DMS 273 treated with DMSO at 0.1 percent for 48 hours (cell line): Measurements from ENCODE around the gene TMEM132D.

ENCODE experiments used
- DNase-seq: peaks from one replicate; lab custom pipeline; 2025; lab: John Stamatoyannopoulos, UW

Gene TMEM132D

DNA sequence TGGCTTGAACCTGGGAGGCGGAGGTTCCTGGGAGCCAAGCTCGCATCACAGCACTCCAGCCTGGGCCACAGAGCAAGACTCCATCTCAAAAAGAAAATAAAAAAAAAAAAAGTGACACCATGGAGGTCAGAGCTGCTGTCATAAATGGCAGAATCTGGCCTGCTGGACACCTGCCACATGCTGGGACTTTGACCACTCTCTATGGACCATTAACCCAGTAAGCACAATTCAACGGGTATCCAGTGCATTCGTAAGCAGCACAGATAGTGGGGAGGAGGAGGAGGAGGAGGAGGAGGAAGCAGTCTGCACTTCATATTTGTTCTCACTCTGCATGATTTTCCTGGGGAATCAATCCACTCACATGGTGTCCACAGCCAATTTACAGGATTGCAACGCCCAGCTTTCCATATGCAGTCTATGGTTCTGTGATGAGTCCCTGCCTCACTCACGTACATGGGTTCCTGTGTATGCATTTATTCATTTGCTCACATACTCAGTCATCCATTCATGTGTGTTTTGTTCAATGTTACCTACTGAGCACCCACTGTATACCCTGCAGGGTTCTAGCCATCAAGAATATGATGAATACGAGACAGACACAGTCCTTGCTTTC lies 723.8 kb downstream of the TMEM132D start:
- no peak for DNase-seq

DNA sequence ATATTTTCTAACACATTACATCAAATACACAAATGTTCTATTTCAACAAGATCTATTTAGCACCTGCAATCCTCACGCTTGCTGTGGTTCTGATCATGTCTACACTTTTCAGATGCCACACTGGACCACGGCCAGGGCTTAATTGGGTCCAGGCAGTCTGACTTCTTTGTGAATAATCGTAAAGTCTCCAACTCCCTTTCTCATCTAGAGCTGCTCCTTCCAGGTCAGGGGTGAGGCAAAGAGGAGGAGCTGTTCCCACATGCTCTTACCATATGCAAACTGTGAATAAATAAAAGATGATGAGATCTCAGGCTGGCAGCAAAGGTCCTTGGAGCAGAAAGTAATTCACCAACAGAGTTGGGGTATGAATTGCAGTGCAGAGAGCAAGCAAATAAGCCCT lies 733.9 kb downstream of the TMEM132D start:
- DNase-seq, result no peak

DNA sequence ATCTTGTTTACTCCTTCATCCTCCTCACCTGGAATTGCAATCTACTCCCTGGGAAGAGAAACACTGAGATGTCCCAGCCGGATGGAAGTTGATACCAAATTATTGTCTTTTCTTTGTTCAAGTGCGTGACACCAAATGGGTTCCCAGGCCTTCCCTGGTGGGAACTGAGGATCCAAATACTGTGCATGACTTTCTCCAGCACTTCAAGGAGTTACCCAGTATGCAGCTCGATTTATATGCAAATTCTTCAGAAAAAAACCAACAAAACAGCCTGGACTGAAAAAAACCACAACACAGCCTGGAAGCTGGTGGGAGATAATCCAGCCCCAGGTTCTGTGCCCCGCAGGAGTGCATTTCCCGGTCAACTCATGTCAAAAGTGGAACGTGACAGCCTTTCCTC lies 740.0 kb downstream of the TMEM132D start:
- DNase-seq, result no peak

DNA sequence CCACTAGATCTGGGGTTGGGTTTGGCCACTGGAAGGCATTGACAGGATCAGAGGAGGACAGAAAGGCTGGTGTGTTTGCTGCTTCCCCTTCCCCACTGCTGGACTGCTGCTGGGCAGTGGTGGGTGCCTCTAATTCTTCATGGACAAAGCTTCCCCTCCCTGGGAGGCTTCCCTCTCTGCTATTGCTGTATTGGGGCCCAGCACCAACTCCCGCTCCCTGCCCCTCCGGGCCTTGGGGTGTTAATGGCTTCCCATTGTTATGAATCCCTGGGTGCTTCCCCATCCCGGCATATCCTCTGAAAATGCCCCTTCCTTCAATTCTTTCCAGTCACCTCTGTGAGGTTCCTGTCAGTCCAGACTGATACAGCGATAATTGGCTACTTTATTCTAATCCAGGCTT lies 740.4 kb downstream of the TMEM132D start:
- no peak for DNase-seq

- DNase-seq, result no peak
Observed at GRCh38 chr12:129162805-129163204, 741.0 kb downstream of the TMEM132D start.

DNA sequence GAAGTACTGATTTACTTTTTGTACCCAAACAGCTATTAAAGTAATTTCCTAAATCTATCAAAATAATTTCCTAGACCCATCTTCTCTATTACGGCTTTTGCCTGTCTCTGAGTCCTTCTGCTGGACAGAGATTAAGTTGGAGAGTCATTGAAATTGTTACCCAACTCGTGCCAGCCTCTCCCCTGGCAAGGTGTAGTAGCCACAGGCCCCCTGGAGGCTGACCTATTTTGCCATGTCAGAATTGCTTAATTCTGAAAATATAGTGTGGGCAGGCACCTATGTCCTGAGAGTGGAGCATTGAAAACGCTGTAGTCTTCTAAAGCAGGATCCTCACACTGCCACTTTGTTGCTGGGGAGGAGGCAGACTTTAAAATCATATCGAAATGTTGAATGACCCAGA lies 742.3 kb downstream of the TMEM132D start:
- DNase-seq, result no peak

GRCh38 chr12:129160282-129160681 lies 743.5 kb downstream of the TMEM132D start:
- DNase-seq, result no peak

DNA sequence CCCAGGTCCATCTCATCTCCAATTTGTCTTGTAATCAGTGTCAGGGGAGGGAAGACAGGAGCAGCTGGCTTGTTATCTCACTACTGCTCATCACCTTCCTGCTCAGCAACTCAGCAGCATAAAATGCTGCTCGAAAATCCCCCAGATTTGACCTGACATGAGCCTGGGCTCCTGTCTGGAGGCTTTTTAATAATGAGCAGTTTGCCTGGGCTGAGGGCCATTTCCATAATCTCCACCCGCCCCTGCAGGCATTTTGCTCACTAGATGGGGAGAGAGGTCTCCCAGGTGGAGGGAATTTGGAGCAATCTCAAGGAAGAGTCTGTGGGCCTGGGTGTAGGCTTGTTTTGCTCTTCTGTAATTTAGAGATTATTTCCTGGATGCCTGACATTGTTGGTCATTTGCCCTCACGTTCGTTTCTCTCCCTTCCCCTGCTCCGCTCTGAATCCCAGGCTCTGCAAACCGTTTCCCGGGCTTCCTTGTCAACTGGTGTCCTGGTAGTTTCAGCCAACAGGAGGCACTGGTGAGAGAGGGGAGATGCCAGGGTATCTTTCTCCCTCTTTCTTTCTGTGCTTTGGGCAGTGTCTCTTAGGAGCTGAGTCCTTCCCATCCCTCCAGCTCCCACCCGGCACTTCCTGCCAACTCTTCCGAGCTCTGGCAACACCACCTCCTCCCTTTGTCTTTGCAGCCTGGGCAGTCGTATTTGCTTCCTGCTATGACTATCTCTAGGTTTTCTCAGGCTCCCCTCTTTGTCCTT lies 751.3 kb downstream of the TMEM132D start:
- no peak for DNase-seq

DNA sequence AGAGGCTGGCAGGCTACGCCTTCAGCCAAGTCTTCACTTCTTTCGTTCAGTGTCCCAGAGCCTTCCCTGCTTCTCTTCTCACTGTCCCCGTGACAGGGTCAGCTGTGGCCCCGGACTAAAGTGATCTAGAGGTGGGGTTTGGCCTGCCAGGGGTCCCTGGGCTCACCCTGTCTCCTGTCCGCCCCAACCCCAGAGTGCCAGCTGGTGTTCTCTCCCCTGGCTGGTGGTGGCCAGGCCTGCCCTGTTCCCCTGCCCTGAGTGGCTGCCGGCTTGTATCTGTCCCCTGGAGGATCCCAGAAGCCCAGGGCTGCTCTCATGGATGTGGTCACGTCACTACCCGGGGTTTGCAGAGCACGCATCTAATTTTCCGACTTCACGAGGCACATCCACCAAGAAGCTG lies 753.1 kb downstream of the TMEM132D start:
- DNase-seq, result no peak

DNA sequence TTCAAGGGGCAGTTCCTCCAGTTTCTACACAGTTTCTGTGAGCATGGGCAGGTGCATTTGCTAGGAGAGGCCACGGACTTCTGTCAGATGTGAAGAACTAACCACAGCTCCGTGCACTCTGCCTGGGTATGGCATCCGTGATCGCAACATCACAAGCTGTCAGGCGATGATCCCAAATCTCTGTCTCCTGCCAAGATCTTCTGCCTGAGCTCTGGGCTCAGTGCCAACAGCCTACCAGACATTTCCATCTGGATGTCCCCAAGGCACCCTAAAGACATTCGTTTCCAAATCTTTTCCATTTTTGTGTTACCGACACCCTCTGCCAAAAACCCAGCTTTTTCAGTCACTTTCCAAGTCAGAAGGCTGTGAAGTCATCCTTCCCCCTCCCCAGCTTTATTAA lies 758.4 kb downstream of the TMEM132D start:
- DNase-seq, result no peak

GRCh38 chr12:129138776-129139175 lies 765.0 kb downstream of the TMEM132D start:
- no peak for DNase-seq

DNA sequence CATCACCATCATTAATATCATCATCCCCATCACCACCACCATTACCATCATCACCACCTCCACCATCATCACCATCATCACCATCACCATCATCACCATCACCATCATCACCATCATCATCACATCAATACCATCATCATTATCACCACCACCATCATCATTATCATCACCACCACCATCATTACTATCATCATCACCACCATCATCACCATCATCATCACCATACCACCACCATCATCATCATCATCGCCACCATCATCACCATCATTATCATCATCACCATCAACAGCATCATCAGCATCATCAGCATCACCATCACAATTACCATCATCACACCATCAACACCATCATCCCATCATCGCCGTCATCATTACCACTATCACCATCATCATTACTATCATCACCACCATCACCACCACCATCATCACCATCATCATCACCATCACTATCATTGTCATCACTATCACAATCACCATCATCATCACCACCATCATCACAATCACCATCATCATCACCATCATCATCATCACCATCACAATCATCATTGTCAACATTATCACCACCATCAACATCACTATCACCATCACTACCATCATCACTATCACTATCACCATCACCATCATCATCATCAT lies 767.0 kb downstream of the TMEM132D start:
- DNase-seq, result no peak

DNA sequence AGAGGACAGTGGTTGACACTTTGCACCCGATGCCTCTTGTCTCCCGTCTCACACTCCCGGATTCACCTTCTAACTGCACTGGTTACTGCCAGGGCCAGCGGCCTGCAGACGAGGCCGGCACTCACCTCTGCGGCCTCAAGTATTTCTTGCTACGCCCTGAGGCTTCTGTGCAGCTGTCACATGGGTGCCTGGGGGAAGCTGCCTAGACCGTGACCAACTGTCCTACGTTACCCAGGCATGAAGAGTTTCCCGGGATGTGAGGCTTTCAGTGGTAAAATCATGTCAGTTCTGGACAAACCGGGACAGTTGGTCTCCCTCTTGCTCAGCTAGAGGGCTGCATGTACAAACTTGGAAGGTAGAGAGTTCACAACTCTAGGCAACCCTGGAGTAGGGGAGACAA lies 776.1 kb downstream of the TMEM132D start:
- no peak for DNase-seq

DNA sequence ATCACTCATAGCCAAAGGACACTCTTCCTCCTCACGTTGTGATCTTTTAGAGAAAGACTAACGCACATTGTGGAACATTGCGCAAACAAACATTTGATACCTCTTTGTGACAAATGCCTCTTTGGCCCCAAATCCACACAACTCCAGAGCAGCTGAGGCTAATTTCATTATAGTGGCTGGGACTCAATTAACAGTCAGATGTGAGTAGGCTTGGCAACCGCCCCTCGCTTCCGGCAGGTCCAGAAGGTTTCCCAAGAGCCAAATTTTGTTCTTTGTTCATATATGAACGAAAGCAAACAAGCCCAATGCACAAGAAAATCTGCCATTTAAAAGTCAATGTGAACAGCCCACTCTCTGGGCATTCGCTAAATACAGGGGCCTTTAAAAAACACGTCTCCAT lies 776.6 kb downstream of the TMEM132D start:
- DNase-seq, result no peak

GRCh38 chr12:129119537-129119936 lies 784.3 kb downstream of the TMEM132D start:
- no peak for DNase-seq

- DNase-seq, result no peak
Observed at GRCh38 chr12:129115558-129115957, 788.3 kb downstream of the TMEM132D start.

GRCh38 chr12:129110575-129110974 lies 793.2 kb downstream of the TMEM132D start:
- DNase-seq, result no peak

DNA sequence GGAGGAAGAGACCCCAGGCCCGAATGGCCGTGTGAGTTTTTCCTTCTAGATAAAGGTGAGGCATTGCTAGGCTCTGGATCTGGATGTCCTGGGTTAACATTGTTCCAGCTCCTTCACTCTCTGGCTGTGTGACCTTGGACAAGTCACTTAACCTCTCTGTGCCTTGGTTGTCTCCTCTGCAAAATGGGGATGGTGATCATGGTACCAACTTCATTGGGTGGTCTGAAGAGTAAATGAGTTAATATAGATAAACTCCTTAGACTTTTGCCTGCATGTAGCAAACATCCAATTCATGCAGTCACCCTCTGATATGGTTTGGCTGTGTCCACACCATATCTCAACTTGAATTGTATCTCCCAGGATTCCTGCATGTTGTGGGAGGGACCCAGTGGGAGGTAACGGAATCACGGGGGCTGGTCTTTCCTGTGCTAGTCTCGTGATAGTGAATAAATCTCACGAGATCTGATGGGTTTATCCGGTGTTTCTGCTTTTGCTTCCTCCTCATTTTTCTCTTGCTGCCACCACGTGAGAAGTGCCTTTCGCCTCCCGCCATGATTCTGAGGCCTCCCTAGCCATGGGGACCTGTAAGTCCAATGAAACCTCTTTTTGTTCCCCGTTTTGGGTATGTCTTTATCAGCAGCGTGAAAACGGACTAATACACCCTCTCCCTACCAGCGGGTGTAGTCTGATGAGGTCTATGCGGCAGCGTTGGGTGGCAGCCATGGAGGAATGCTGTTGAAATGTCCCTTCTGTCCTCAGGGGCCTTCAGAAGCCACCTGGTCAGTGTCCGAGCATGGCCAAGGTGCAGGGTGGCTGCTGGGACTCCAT lies 794.4 kb downstream of the TMEM132D start:
- DNase-seq, result no peak

- no peak for DNase-seq
Observed at GRCh38 chr12:129106772-129107171, 797.1 kb downstream of the TMEM132D start.

DNA sequence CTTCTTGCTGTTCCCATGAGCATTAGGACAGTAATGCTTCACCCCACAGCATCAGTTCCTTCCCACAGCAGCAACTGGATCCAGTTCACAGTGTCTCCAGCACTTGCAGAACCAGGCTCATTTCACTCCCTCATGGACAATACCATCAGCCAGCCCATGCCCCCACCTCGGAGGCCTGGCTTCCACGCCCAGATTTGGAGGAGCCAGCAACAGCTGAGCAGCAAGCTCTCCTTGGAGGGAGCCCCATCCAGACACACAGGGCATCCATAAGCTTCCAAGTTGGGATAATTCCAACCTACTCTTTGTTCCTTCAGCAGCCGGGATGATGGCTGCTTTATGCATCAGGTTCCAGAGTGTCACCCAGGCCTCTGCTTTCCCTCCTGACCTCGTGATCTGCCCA lies 800.6 kb downstream of the TMEM132D start:
- no peak for DNase-seq

GRCh38 chr12:129102233-129102632 lies 801.6 kb downstream of the TMEM132D start:
- DNase-seq, result no peak

DNA sequence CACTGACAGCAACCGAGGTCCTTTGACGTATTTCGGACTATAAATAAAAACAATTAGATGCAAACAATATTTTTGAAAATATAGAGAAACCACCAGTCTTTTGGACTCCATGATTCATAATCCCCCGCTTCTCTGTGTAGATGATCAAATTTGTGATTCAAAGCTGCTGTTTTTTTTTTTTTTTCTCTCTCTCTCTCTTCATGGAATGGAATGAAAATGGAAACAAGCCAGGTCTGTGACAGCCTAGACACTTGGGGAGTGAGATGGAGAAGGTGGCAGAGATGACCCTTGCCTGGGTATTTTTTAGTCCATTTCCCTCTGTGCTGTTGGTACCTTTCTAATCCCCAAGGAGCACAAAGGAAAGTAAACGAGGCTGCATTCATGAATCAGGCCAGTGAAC lies 802.0 kb downstream of the TMEM132D start:
- no peak for DNase-seq

GRCh38 chr12:129101404-129101803 lies 802.4 kb downstream of the TMEM132D start:
- DNase-seq, result no peak
